ENCODE results near the gene ADAMTSL1.

Gene ADAMTSL1

DNA sequence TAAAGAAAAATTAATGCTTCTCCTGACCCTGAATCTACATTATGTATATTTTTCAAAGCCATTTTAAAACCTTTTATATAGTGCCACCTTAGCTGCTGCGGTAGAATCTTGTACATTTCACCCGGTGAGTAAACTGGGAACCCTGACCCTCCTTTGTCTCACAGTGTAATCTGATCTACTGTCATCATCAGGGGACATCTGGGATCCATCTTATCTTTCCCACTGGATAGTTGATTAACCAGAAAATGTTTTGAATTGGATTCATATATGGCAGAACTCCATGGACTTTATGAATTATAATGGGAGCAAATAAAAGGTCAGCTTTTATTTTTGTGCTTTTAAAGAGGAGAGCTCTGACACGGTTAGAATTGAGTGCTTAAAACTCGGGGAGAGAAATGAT is 95.0 kb downstream of the ADAMTSL1 start:
- Histone ChIP-seq H3K36me3 (replicated peaks; ENCODE audit: low read depth, low read length) (no peaks in the 10 kb centered on the region), H2AFZ (ENCODE audit: low read depth, low read length) (no peak overlapping the region), H3K27ac (ENCODE audit: low read length) (no peak overlapping the region), H3K4me3 (ENCODE audit: low read length) (no peak overlapping the region), H3K9me3 (ENCODE audit: insufficient read depth, low read length) (no peaks in the 10 kb centered on the region), H3K4me2 (ENCODE audit: low read length) (no peak overlapping the region), H3K4me1 (ENCODE audit: low read length) (no peaks in the 10 kb centered on the region), H4K20me1 (ENCODE audit: insufficient read depth, low read length) (no peaks in the 10 kb centered on the region), H3K79me2 (ENCODE audit: low read length) (no peaks in the 10 kb centered on the region), H3K27me3 (ENCODE audit: low read depth, low read length) (peaks cover 6% of the 10 kb centered on the region; the same call in 1 of the 2 replicates), H3K9ac (ENCODE audit: low read length) (no peak overlapping the region)
- TF ChIP-seq, protein P1, sequence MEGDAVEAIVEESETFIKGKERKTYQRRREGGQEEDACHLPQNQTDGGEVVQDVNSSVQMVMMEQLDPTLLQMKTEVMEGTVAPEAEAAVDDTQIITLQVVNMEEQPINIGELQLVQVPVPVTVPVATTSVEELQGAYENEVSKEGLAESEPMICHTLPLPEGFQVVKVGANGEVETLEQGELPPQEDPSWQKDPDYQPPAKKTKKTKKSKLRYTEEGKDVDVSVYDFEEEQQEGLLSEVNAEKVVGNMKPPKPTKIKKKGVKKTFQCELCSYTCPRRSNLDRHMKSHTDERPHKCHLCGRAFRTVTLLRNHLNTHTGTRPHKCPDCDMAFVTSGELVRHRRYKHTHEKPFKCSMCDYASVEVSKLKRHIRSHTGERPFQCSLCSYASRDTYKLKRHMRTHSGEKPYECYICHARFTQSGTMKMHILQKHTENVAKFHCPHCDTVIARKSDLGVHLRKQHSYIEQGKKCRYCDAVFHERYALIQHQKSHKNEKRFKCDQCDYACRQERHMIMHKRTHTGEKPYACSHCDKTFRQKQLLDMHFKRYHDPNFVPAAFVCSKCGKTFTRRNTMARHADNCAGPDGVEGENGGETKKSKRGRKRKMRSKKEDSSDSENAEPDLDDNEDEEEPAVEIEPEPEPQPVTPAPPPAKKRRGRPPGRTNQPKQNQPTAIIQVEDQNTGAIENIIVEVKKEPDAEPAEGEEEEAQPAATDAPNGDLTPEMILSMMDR (IDR thresholded peaks at IDR 0.05; ENCODE audit: low read depth, low read length) = no peak
- TF ChIP-seq EZH2phosphoT487 (IDR thresholded peaks at IDR 0.05; ENCODE audit: low read depth) = no peak

DNA sequence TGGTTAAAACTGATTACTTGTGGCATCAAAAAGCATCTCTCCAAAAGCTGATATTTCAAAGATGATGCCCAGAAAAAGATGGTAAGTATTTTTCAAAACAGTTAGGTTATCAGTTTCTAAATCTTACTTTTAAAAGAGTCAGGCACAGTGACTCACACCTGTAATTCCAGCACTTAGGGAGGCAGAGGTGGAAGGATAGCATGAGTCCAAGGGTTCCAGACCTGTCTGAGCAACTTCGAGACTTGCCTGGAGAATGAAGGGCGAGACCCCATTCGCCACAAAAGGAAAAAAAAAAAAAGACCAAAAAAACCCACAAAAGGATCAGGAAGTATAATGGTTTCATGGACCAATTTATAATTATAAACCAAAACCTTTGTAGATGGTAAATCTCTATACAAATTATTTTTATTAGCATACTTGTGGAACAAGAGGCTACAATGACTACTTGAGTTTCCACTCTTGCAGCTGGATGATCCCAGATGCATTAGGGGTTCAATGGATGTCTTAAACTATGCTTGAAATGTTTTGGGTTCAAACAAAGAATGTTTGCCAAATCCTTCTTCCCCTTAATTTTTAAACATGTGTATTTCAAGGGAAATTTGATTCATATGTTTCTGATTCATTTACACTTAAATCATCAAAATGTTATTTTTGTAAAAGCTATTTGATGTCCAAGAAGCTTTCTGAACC is 96.1 kb downstream of the ADAMTSL1 start:
- H3K27me3 ChIP-seq (ENCODE audit: low read depth, low read length) = peaks cover 6% of the 10 kb centered on the region; the same call in 1 of the 2 replicates
- no peaks in the 10 kb centered on the region for H3K36me3 ChIP-seq (replicated peaks; ENCODE audit: low read depth, low read length)
- no peak overlapping the region for H3K27ac ChIP-seq (ENCODE audit: low read length)
- H3K4me3 ChIP-seq (ENCODE audit: low read length) = no peak overlapping the region
- no peaks in the 10 kb centered on the region for H4K20me1 ChIP-seq (ENCODE audit: insufficient read depth, low read length)
- no peak overlapping the region for H2AFZ ChIP-seq (ENCODE audit: low read depth, low read length)
- no peak overlapping the region for H3K4me2 ChIP-seq (ENCODE audit: low read length)
- H3K9me3 ChIP-seq (ENCODE audit: insufficient read depth, low read length) = no peaks in the 10 kb centered on the region
- TF ChIP-seq, protein P1 (IDR thresholded peaks at IDR 0.05; ENCODE audit: low read depth, low read length) = no peak
- TF ChIP-seq EZH2phosphoT487 (IDR thresholded peaks at IDR 0.05; ENCODE audit: low read depth) = no peak
- H3K4me1 ChIP-seq (ENCODE audit: low read length) = no peaks in the 10 kb centered on the region
- no peak overlapping the region for H3K9ac ChIP-seq (ENCODE audit: low read length)
- H3K79me2 ChIP-seq (ENCODE audit: low read length) = no peaks in the 10 kb centered on the region

DNA sequence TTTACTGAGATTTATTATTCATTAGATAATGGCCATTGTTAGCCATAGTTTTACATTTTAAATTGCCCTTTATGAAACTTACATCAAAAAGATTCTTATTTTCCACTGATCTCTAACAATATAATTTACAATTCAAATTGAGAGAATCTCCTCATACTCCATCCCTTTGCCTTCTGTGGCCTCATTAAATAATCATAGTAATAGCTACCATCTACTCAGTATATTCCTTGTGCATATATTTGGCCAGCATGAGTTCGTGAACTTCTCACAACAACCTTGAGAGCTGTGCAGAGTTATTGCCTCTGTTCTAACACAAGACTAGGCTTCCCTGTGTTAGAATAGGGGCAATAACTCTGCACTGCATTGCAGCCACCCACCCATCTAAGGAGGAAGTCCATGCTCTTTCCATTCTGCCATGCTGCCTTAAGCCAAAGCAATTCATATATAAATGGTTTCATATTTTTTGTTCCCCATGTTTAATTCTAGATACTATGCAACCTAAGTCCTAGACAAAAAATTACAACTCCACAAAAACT is 99.1 kb downstream of the ADAMTSL1 start:
- Histone ChIP-seq H3K27me3 (ENCODE audit: low read depth, low read length) (0 out of 2 replicates have a peak, but pooled peaks cover 3% of the 10 kb centered on the region), H4K20me1 (ENCODE audit: insufficient read depth, low read length) (no peaks in the 10 kb centered on the region), H3K36me3 (replicated peaks; ENCODE audit: low read depth, low read length) (no peaks in the 10 kb centered on the region), H3K4me1 (ENCODE audit: low read length) (no peaks in the 10 kb centered on the region), H3K4me3 (ENCODE audit: low read length) (no peak overlapping the region), H3K9me3 (ENCODE audit: insufficient read depth, low read length) (no peaks in the 10 kb centered on the region), H2AFZ (ENCODE audit: low read depth, low read length) (no peak overlapping the region), H3K4me2 (ENCODE audit: low read length) (no peak overlapping the region), H3K79me2 (ENCODE audit: low read length) (no peaks in the 10 kb centered on the region), H3K9ac (ENCODE audit: low read length) (no peak overlapping the region), H3K27ac (ENCODE audit: low read length) (no peak overlapping the region)
- TF ChIP-seq, protein P1 (IDR thresholded peaks at IDR 0.05; ENCODE audit: low read depth, low read length) = no peak
- TF ChIP-seq EZH2phosphoT487 (IDR thresholded peaks at IDR 0.05; ENCODE audit: low read depth) = no peak

DNA sequence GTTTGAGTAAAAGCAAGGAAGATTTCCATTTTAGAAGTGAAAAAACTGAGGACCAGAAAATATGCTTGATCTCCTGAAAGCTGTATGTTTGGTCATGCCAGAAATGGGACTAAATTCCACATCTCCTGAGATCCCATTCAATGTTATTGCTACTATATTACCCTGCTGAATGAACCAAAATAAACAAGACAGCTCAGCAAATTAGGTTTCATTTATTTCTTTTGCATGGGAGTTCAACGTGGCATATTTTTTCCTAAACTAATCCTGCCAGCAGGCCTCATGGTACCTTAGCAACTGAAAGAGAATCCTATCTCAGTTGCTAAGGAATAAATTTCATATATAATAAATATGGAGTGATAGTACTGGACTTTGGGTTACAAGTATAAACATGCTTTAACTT is 101.7 kb downstream of the ADAMTSL1 start:
- Histone ChIP-seq H3K9ac (ENCODE audit: low read length) (no peak overlapping the region), H3K9me3 (ENCODE audit: insufficient read depth, low read length) (no peaks in the 10 kb centered on the region), H3K36me3 (replicated peaks; ENCODE audit: low read depth, low read length) (no peaks in the 10 kb centered on the region), H4K20me1 (ENCODE audit: insufficient read depth, low read length) (no peaks in the 10 kb centered on the region), H2AFZ (ENCODE audit: low read depth, low read length) (no peak overlapping the region), H3K27ac (ENCODE audit: low read length) (no peak overlapping the region), H3K4me3 (ENCODE audit: low read length) (no peak overlapping the region), H3K4me2 (ENCODE audit: low read length) (no peak overlapping the region), H3K27me3 (ENCODE audit: low read depth, low read length) (no peaks in the 10 kb centered on the region), H3K79me2 (ENCODE audit: low read length) (no peaks in the 10 kb centered on the region), H3K4me1 (ENCODE audit: low read length) (no peaks in the 10 kb centered on the region)
- TF ChIP-seq, protein P1 (IDR thresholded peaks at IDR 0.05; ENCODE audit: low read depth, low read length) = no peak
- TF ChIP-seq EZH2phosphoT487 (IDR thresholded peaks at IDR 0.05; ENCODE audit: low read depth) = no peak

Measured in OCI-LY3 (cell line).